Endothelial cell of coronary artery (primary cell): Measurements from ENCODE around the gene GIMAP2. TPM values are rescaled to one million over a fixed set of nuclear protein-coding genes. Genes with fewer than 3 reads are reported as not detected.

ENCODE experiments used
- total RNA-seq: library from RNA; depleted of rRNA; stranded (reverse); fragments of >200 nt; gene quantifications from 2 replicates; pipeline ENCODE4 v1.2.3, GENCODE V29; 2014

Gene GIMAP2
- total RNA-seq = 47.5 and 55.9 TPM in 2 replicates

GRCh38 chr7:150685219-150686029, at the start of gene GIMAP2:
TSS of gene GIMAP2 (plus strand) at chr7:150685706. CDS start at chr7:150687060, 1,354 bp downstream.

GRCh38 chr7:150716368-150716767, 30.9 kb downstream of the GIMAP2 start, which contains the start of gene GIMAP1:
TSS of gene GIMAP1 (plus strand) at chr7:150716613. CDS start at chr7:150719048, 2,435 bp downstream.

GRCh38 chr7:150737265-150738055, 52.0 kb downstream of the GIMAP2 start, which contains the start of gene GIMAP5:
TSS of gene GIMAP5 (plus strand) at chr7:150737418. CDS start at chr7:150740885, 3,467 bp downstream.

Other genes with a start within 250 kb of the GIMAP2 start
- gene GIMAP8, start 235.1 kb upstream of the GIMAP2 start, total RNA-seq = 38.5 and 60.6 TPM in 2 replicates
- 16.2 and 41.9 TPM in 2 replicates for gene GIMAP7, start 170.8 kb upstream of the GIMAP2 start, total RNA-seq
- gene GIMAP4, start 118.3 kb upstream of the GIMAP2 start, total RNA-seq = 135 and 204 TPM in 2 replicates
- 73.6 and 150 TPM in 2 replicates for gene GIMAP6, start 53.3 kb upstream of the GIMAP2 start, total RNA-seq
- gene GIMAP1, start 30.9 kb downstream of the GIMAP2 start, total RNA-seq = 12.9 and 14.3 TPM in 2 replicates
- 13.6 and 42.8 TPM in 2 replicates for gene GIMAP5, start 51.7 kb downstream of the GIMAP2 start, total RNA-seq
- gene TMEM176B, start 114.7 kb downstream of the GIMAP2 start, total RNA-seq = 0.09 TPM in 1 of 2 replicates, not detected in the other
- not detected in 2 replicates for gene TMEM176A, start 115.1 kb downstream of the GIMAP2 start, total RNA-seq
- gene AOC1, start 166.8 kb downstream of the GIMAP2 start, total RNA-seq = not detected in 2 replicates